OCI-LY1 (cell line): ENCODE measurements around the gene GPR45.

Source experiments
- H2AFZ ChIP-seq: fragments of 200-600 bp; sonication (generic), shearing (Covaris generic); 2 replicates; pipeline ENCODE4 v1.6.0; 2014; ENCODE audit warnings: antibody characterized with exemption, mild to moderate bottlenecking, low read length
- H3F3A ChIP-seq: fragments of 200-600 bp; sonication (generic), shearing (Covaris generic); 2 replicates; pipeline ENCODE4 v1.6.0; 2014; ENCODE audit warnings: mild to moderate bottlenecking, antibody characterized with exemption, low read length, moderate library complexity; ENCODE audit not compliant: insufficient read depth
- H3K27ac ChIP-seq: fragments of 200-600 bp; sonication (generic); 2 replicates; pipeline ENCODE4 v1.5.1; 2014; ENCODE audit warnings: low read length, mixed run types, mild to moderate bottlenecking, low read depth; ENCODE audit not compliant: poor library complexity, severe bottlenecking
- H3K27me3 ChIP-seq: fragments of 200-600 bp; sonication (generic); 2 replicates; pipeline ENCODE4 v1.6.0; 2014; ENCODE audit warnings: antibody characterized with exemption, mild to moderate bottlenecking, low read length, moderate library complexity; ENCODE audit not compliant: insufficient read depth
- H3K36me3 ChIP-seq: fragments of 200-600 bp; sonication (generic); 2 replicates; pipeline ENCODE4 v1.6.1; 2014; ENCODE audit warnings: mild to moderate bottlenecking, antibody characterized with exemption, low read length, moderate library complexity, mixed read lengths; ENCODE audit not compliant: insufficient read depth
- H3K4me1 ChIP-seq: fragments of 200-600 bp; sonication (generic); 2 replicates; pipeline ENCODE4 v1.5.1; 2014; ENCODE audit warnings: mild to moderate bottlenecking, low read length, moderate library complexity; ENCODE audit not compliant: insufficient read depth, severe bottlenecking
- H3K4me2 ChIP-seq: fragments of 200-600 bp; sonication (generic), shearing (Covaris generic); 2 replicates; pipeline ENCODE4 v1.6.1; 2014; ENCODE audit warnings: low read length
- H3K4me3 ChIP-seq: fragments of 200-600 bp; sonication (generic); 2 replicates; pipeline ENCODE4 v1.5.1; 2014; ENCODE audit warnings: low read length, low read depth, mild to moderate bottlenecking, mixed read lengths; ENCODE audit not compliant: poor library complexity, severe bottlenecking
- H3K79me2 ChIP-seq: fragments of 200-600 bp; shearing (Covaris generic); 2 replicates; pipeline ENCODE4 v1.6.1; 2016; ENCODE audit warnings: mixed run types, low read length, mixed read lengths; ENCODE audit not compliant: insufficient read depth
- H3K9ac ChIP-seq: fragments of 200-600 bp; sonication (generic), shearing (Covaris generic); 2 replicates; pipeline ENCODE4 v1.6.1; 2014; ENCODE audit warnings: mild to moderate bottlenecking, low read length, mixed read lengths
- H3K9me2 ChIP-seq: fragments of 200-600 bp; sonication (generic), shearing (Covaris generic); 2 replicates; pipeline ENCODE4 v1.6.1; 2014; ENCODE audit warnings: low read depth, mild to moderate bottlenecking, low read length, mixed read lengths
- H3K9me3 ChIP-seq: fragments of 200-600 bp; shearing (Covaris generic); 2 replicates; pipeline ENCODE4 v1.6.1; 2014; ENCODE audit warnings: low read length, mixed read lengths
- H4K20me1 ChIP-seq: fragments of 200-600 bp; sonication (generic), shearing (Covaris generic); 2 replicates; pipeline ENCODE4 v1.6.0; 2016; ENCODE audit warnings: mild to moderate bottlenecking, low read length; ENCODE audit not compliant: insufficient read depth
- EZH2 ChIP-seq: fragments of 200-600 bp; sonication (generic), shearing (Covaris generic); IDR thresholded peaks from 2 replicates; pipeline ENCODE4 v1.8.0; 2017; ENCODE audit warnings: borderline replicate concordance, mixed run types, mild to moderate bottlenecking, antibody characterized with exemption, low read length, moderate library complexity, mixed read lengths
- TF ChIP-seq, protein P1 (sequence below): fragments of 200-600 bp; sonication (generic), shearing (Covaris generic); IDR thresholded peaks from 2 replicates; pipeline ENCODE4 v1.5.1; 2017; ENCODE audit warnings: mild to moderate bottlenecking, antibody characterized with exemption, low read length, moderate library complexity, mixed read lengths

GPR45 gene

DNA sequence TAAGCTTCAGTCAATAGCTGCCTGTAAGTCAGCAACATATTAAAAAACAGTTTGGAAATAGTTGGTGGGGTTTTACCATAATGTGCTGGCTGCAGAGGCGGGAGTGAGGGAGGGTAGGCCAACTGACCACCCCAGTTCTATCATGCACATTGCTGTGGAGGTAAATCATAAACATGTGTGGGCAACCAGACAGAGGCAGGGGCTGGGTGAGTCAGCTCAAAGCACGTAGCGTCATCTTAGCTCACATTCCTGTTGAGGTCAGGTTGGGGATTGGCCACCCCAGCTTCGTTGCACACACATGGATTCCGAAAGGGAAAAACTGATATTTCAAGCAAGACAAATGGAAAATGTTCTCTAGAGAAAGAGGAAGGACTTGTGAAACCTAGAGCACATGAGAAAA is 19.5 kb downstream of the GPR45 start:
- H3K27me3 ChIP-seq: no peaks in the 10 kb centered on the region
- H3F3A ChIP-seq: no peaks in the 10 kb centered on the region
- H2AFZ ChIP-seq: no peak overlapping the region
- H3K9me2 ChIP-seq: no peaks in the 10 kb centered on the region
- no peaks in the 10 kb centered on the region for H3K79me2 ChIP-seq
- TF ChIP-seq, protein P1, sequence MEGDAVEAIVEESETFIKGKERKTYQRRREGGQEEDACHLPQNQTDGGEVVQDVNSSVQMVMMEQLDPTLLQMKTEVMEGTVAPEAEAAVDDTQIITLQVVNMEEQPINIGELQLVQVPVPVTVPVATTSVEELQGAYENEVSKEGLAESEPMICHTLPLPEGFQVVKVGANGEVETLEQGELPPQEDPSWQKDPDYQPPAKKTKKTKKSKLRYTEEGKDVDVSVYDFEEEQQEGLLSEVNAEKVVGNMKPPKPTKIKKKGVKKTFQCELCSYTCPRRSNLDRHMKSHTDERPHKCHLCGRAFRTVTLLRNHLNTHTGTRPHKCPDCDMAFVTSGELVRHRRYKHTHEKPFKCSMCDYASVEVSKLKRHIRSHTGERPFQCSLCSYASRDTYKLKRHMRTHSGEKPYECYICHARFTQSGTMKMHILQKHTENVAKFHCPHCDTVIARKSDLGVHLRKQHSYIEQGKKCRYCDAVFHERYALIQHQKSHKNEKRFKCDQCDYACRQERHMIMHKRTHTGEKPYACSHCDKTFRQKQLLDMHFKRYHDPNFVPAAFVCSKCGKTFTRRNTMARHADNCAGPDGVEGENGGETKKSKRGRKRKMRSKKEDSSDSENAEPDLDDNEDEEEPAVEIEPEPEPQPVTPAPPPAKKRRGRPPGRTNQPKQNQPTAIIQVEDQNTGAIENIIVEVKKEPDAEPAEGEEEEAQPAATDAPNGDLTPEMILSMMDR: no peak
- TF ChIP-seq EZH2: no peak
- no peak overlapping the region for H3K4me2 ChIP-seq
- no peak overlapping the region for H3K4me3 ChIP-seq
- H3K36me3 ChIP-seq: peaks cover 8% of the 10 kb centered on the region; the same call in 1 of the 2 replicates
- H3K4me1 ChIP-seq: no peaks in the 10 kb centered on the region
- H4K20me1 ChIP-seq: no peaks in the 10 kb centered on the region
- no peak overlapping the region for H3K9ac ChIP-seq
- H3K27ac ChIP-seq: no peak overlapping the region
- no peaks in the 10 kb centered on the region for H3K9me3 ChIP-seq

DNA sequence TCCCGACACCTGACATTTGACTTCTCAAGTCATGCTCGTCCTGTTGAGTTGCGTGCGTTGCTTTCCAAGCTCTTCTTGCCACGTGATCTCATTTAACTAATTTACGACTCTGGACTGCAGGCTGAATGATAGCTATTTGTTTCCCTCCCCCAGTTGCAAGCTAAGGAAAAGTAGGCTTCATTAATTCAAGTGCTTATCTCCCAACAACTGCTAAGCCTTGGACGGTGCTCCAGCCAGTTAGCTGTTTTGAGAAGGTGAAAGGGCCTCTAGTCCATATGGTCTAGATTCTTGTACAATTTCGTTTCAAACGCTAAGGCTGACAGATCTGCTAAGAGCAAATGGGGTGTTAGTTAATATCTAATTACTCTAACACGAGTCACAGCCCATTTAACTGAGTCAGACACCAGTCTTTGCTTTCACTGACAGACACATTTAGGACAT is 21.1 kb downstream of the GPR45 start:
- no peak overlapping the region for H3K4me3 ChIP-seq
- H3K79me2 ChIP-seq: no peaks in the 10 kb centered on the region
- H3K9me3 ChIP-seq: no peaks in the 10 kb centered on the region
- H3K27me3 ChIP-seq: no peaks in the 10 kb centered on the region
- H3K27ac ChIP-seq: no peak overlapping the region
- H3K4me1 ChIP-seq: no peaks in the 10 kb centered on the region
- no peaks in the 10 kb centered on the region for H4K20me1 ChIP-seq
- no peak overlapping the region for H3K9ac ChIP-seq
- H3K4me2 ChIP-seq: no peak overlapping the region
- no peaks in the 10 kb centered on the region for H3F3A ChIP-seq
- no peak overlapping the region for H2AFZ ChIP-seq
- no peak for TF ChIP-seq EZH2
- TF ChIP-seq, protein P1: no peak
- H3K36me3 ChIP-seq: peaks cover 24% of the 10 kb centered on the region
- H3K9me2 ChIP-seq: no peaks in the 10 kb centered on the region

DNA sequence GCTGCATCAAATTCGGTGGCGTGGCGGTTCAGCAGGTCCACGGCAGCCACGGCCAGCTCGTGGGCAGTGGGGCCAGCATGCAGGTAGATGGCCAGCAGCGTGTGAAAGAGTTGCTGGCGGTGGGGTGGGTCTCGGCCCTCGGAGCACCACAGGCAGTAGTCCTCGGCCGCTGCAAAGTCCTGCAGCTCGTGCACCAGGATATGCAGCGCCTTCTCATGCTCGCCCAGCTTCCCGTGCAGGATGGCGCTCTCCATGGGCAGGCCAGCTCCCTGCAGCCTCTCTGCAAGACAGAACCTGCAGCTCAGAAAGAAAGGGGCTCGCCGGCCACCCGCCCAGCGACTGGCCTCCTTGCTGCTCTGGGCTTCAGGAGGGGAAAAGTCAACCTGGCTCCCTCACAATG is 27.9 kb downstream of the GPR45 start:
- H3K4me1 ChIP-seq: no peaks in the 10 kb centered on the region
- H3K9me2 ChIP-seq: no peaks in the 10 kb centered on the region
- H3K27me3 ChIP-seq: no peaks in the 10 kb centered on the region
- no peak overlapping the region for H3K9ac ChIP-seq
- H3K79me2 ChIP-seq: no peaks in the 10 kb centered on the region
- H3F3A ChIP-seq: no peaks in the 10 kb centered on the region
- H2AFZ ChIP-seq: no peak overlapping the region
- TF ChIP-seq, protein P1: no peak
- no peak for TF ChIP-seq EZH2
- no peaks in the 10 kb centered on the region for H4K20me1 ChIP-seq
- H3K4me3 ChIP-seq: no peak overlapping the region
- peaks cover 90% of the 10 kb centered on the region for H3K36me3 ChIP-seq
- no peak overlapping the region for H3K4me2 ChIP-seq
- H3K27ac ChIP-seq: no peak overlapping the region
- H3K9me3 ChIP-seq: no peaks in the 10 kb centered on the region
